Skin epidermis (tissue), 12 donors: ENCODE measurements around the gene LONRF2.
A peak's percentile ranks its signal among the peaks of the same experiment; 100 is the strongest.

Source experiments
- H3K27ac ChIP-seq, 21 experiments: fragments of 200-600 bp; sonication (generic) in 11 of 21; one replicate each; pipeline ENCODE4 v1.5.0; 2020; ENCODE audit warnings: mild to moderate bottlenecking in 3 of 21, inconsistent platforms in 2 of 21, moderate library complexity in 2 of 21
- H3K4me3 ChIP-seq, 7 experiments: fragments of 200-600 bp; sonication (generic) in 2 of 7; one replicate each; pipeline ENCODE4 v1.5.0; 2020; ENCODE audit warnings: inconsistent platforms in 2 of 7, mild to moderate bottlenecking in 2 of 7, moderate library complexity in 1 of 7

The LONRF2 gene

GRCh38 chr2:100242891-100243619, 79.2 kb downstream of the LONRF2 start:
- Histone ChIP-seq H3K4me3 (no peak overlapping the region), H3K27ac (no peak overlapping the region)

GRCh38 chr2:100242476-100242875, 79.8 kb downstream of the LONRF2 start:
- Histone ChIP-seq H3K27ac (no peak overlapping the region), H3K4me3 (no peak overlapping the region)

- H3K27ac ChIP-seq: no peak overlapping the region
Observed at GRCh38 chr2:100241236-100241635, 81.1 kb downstream of the LONRF2 start.

GRCh38 chr2:100240386-100240785, 81.9 kb downstream of the LONRF2 start:
- H3K27ac ChIP-seq: no peak overlapping the region
- H3K4me3 ChIP-seq: no peak overlapping the region

More at GRCh38 chr2:100241236-100241635, 81.1 kb downstream of the LONRF2 start:
- H3K4me3 ChIP-seq: no peak overlapping the region

- no peak overlapping the region for H3K4me3 ChIP-seq
Observed at GRCh38 chr2:100239486-100240210, 82.7 kb downstream of the LONRF2 start.

GRCh38 chr2:100238471-100238870, 83.8 kb downstream of the LONRF2 start:
- H3K4me3 ChIP-seq: no peak overlapping the region

More at GRCh38 chr2:100239486-100240210, 82.7 kb downstream of the LONRF2 start:
- no peak overlapping the region for H3K27ac ChIP-seq

GRCh38 chr2:100237770-100238169, 84.5 kb downstream of the LONRF2 start:
- Histone ChIP-seq H3K4me3 (no peak overlapping the region), H3K27ac (no peak overlapping the region)

More at GRCh38 chr2:100238471-100238870, 83.8 kb downstream of the LONRF2 start:
- no peak overlapping the region for H3K27ac ChIP-seq

- Histone ChIP-seq H3K27ac (no peak overlapping the region), H3K4me3 (no peak overlapping the region)
Observed at GRCh38 chr2:100237163-100237562, 85.1 kb downstream of the LONRF2 start.

GRCh38 chr2:100236166-100236565, 86.1 kb downstream of the LONRF2 start:
- Histone ChIP-seq H3K27ac (no peak overlapping the region), H3K4me3 (no peak overlapping the region)

- H3K4me3 ChIP-seq: no peak overlapping the region
- peak overlapping the region in 1 of 21 experiments; percentile 37 for H3K27ac ChIP-seq
Observed at GRCh38 chr2:100235581-100235980, 86.7 kb downstream of the LONRF2 start.

GRCh38 chr2:100235098-100235497, 87.2 kb downstream of the LONRF2 start:
- Histone ChIP-seq H3K27ac (peak overlapping the region in 1 of 21 experiments; percentile 37), H3K4me3 (no peak overlapping the region)

GRCh38 chr2:100234141-100234540, 88.2 kb downstream of the LONRF2 start:
- Histone ChIP-seq H3K27ac (no peak overlapping the region), H3K4me3 (no peak overlapping the region)

GRCh38 chr2:100233061-100233460, 89.2 kb downstream of the LONRF2 start:
- Histone ChIP-seq H3K27ac (no peak overlapping the region), H3K4me3 (no peak overlapping the region)

GRCh38 chr2:100230754-100231153, 91.5 kb downstream of the LONRF2 start:
- no peak overlapping the region for H3K27ac ChIP-seq
- H3K4me3 ChIP-seq: no peak overlapping the region

- no peak overlapping the region for H3K4me3 ChIP-seq
Observed at GRCh38 chr2:100228967-100229366, 93.3 kb downstream of the LONRF2 start.

GRCh38 chr2:100228415-100228814, 93.9 kb downstream of the LONRF2 start:
- H3K4me3 ChIP-seq: no peak overlapping the region
- no peak overlapping the region for H3K27ac ChIP-seq

More at GRCh38 chr2:100228967-100229366, 93.3 kb downstream of the LONRF2 start:
- H3K27ac ChIP-seq: no peak overlapping the region

GRCh38 chr2:100224988-100225710, 97.2 kb downstream of the LONRF2 start:
- Histone ChIP-seq H3K4me3 (no peak overlapping the region), H3K27ac (no peak overlapping the region)

- H3K4me3 ChIP-seq: no peak overlapping the region
- no peak overlapping the region for H3K27ac ChIP-seq
Observed at GRCh38 chr2:100223502-100223901, 98.8 kb downstream of the LONRF2 start.
